PC-9 (cell line): Measurements from ENCODE around the gene TIGAR. TPM values are rescaled to one million over a fixed set of nuclear protein-coding genes. Genes with fewer than 3 reads are reported as not detected.

Experiments used
- BruUV-seq: library from RNA; stranded (reverse); fragments of 400-500 nt; replicated peaks from 2 replicates; lab custom pipeline; 2021; lab: Mats Ljungman, UMichigan
- CTCF ChIA-PET: fragments of 300-600 bp; sonication (Branson Sonifier 250); formaldehyde crosslinking; loops from one replicate; lab custom pipeline; 2022; ENCODE audit warnings: antibody characterized with exemption; lab: Charles Lee
- POLR2A ChIA-PET: fragments of 300-600 bp; sonication (Branson Sonifier 250); formaldehyde crosslinking; loops from one replicate; lab custom pipeline; 2022; ENCODE audit warnings: antibody characterized with exemption; ENCODE audit not compliant: unreplicated experiment; lab: Charles Lee
- DNase-seq, 2 experiments: peaks; one replicate each; pipeline versions ENCODE4 v3.0.0 to v3.0.0-alpha.2; 2015 to 2022; ENCODE audit warnings: mixed read lengths in 1 of 2
- H2AFZ ChIP-seq: fragments of 200-600 bp; sonication (generic); 2 replicates; pipeline ENCODE4 v1.8.1; 2017; ENCODE audit warnings: antibody characterized with exemption
- H3F3A ChIP-seq: fragments of 200-600 bp; sonication (generic); 2 replicates; pipeline ENCODE4 v1.8.1; 2017; ENCODE audit warnings: antibody characterized with exemption, mild to moderate bottlenecking, low read depth; ENCODE audit not compliant: insufficient read depth
- H3K27ac ChIP-seq: fragments of 200-600 bp; sonication (generic); 2 replicates; pipeline ENCODE4 v1.6.1; 2016; ENCODE audit warnings: mixed run types
- H3K27me3 ChIP-seq: fragments of 200-600 bp; sonication (generic); 2 replicates; pipeline ENCODE4 v1.6.1; 2016; ENCODE audit warnings: low read depth, mixed run types; ENCODE audit not compliant: insufficient read depth
- H3K36me3 ChIP-seq: fragments of 200-600 bp; sonication (generic); 2 replicates; pipeline ENCODE4 v1.6.1; 2016; ENCODE audit warnings: low read depth, mixed run types
- H3K4me1 ChIP-seq: fragments of 200-600 bp; sonication (generic); replicated peaks from 2 replicates; pipeline ENCODE4 v1.6.1; 2016; ENCODE audit warnings: mixed run types; ENCODE audit not compliant: insufficient read depth
- H3K4me2 ChIP-seq: fragments of 200-600 bp; sonication (generic); 2 replicates; pipeline ENCODE4 v1.6.1; 2017; ENCODE audit warnings: mixed run types
- H3K4me3 ChIP-seq: fragments of 200-600 bp; sonication (generic); 2 replicates; pipeline ENCODE4 v1.6.1; 2016; ENCODE audit warnings: mixed run types
- H3K79me2 ChIP-seq: fragments of 200-600 bp; sonication (generic); 2 replicates; pipeline ENCODE4 v1.6.1; 2017; ENCODE audit warnings: low read depth, mixed run types
- H3K9me2 ChIP-seq: fragments of 200-600 bp; sonication (generic); 2 replicates; pipeline ENCODE4 v1.8.1; 2017; ENCODE audit warnings: mild to moderate bottlenecking; ENCODE audit not compliant: insufficient read depth
- H3K9me3 ChIP-seq: fragments of 200-600 bp; sonication (generic); 2 replicates; pipeline ENCODE4 v1.8.1; 2016; ENCODE audit warnings: low read depth; ENCODE audit not compliant: insufficient read depth
- H4K20me1 ChIP-seq: fragments of 200-600 bp; sonication (generic); 2 replicates; pipeline ENCODE4 v1.8.1; 2017; ENCODE audit not compliant: insufficient read depth
- CTCF ChIP-seq: fragments of 200-600 bp; sonication (generic); conservative IDR thresholded peaks from 2 replicates; pipeline ENCODE4 v1.6.1; 2017; ENCODE audit warnings: mixed run types, antibody characterized with exemption, mild to moderate bottlenecking, moderate library complexity
- EZH2 ChIP-seq: fragments of 200-600 bp; sonication (generic); IDR thresholded peaks from 2 replicates; pipeline ENCODE4 v1.8.0; 2017; ENCODE audit warnings: antibody characterized with exemption, low read depth
- intact Hi-C: fragments of 100-400 bp; cut with micrococcal nuclease; formaldehyde crosslinking; loops from one replicate; pipeline ENCODE4 v1.10.0; 2022; ENCODE audit not compliant: unreplicated experiment
- total RNA-seq: library from RNA; stranded (reverse); gene quantifications from 2 replicates; pipeline ENCODE4 v1.2.3, GENCODE V29; 2021

TIGAR gene
- total RNA-seq, 1 experiment from 2014 or later = 13.2 TPM

DNA sequence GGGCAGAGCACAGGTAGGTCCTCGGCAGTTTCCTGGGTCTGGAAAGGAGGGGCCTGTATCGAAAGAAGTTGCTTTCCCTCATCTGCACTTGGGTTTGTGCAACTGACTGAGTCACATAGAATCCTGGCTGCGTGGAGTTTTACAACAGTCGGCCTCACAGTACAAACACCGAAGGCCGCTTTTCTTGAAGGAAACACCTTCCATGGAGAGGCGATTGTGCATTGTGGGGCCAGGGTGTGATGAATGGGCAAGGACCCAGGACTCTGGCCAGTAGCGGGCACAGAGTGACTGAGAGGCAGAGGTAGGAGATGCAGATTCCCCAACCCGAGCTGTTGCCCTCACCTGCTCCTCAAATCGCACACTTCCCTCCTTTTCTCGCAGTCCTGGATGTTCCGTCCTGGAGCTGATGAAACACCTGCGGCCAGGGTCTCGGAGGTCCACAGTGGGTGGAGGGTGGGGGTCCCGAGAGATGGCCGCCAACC, 39.8 kb upstream of the TIGAR start:
- no peak for TF ChIP-seq EZH2
- TF ChIP-seq CTCF = no peak
- Histone ChIP-seq H3K36me3 (no peaks in the 10 kb centered on the region), H3K27me3 (peaks cover 93% of the 10 kb centered on the region), H3K9me3 (no peaks in the 10 kb centered on the region), H3F3A (no peaks in the 10 kb centered on the region), H3K9me2 (no peaks in the 10 kb centered on the region), H4K20me1 (no peaks in the 10 kb centered on the region), H3K27ac (no peak overlapping the region), H2AFZ (no peak overlapping the region), H3K79me2 (no peaks in the 10 kb centered on the region), H3K4me1 (no peaks in the 10 kb centered on the region), H3K4me3 (no peak overlapping the region), H3K4me2 (no peak overlapping the region)
- intact Hi-C loops = no loop called here
- DNase-seq = no peak
- CTCF ChIA-PET = no interaction called here
- POLR2A ChIA-PET = no interaction called here
- no TSS peak for BruUV-seq

DNA sequence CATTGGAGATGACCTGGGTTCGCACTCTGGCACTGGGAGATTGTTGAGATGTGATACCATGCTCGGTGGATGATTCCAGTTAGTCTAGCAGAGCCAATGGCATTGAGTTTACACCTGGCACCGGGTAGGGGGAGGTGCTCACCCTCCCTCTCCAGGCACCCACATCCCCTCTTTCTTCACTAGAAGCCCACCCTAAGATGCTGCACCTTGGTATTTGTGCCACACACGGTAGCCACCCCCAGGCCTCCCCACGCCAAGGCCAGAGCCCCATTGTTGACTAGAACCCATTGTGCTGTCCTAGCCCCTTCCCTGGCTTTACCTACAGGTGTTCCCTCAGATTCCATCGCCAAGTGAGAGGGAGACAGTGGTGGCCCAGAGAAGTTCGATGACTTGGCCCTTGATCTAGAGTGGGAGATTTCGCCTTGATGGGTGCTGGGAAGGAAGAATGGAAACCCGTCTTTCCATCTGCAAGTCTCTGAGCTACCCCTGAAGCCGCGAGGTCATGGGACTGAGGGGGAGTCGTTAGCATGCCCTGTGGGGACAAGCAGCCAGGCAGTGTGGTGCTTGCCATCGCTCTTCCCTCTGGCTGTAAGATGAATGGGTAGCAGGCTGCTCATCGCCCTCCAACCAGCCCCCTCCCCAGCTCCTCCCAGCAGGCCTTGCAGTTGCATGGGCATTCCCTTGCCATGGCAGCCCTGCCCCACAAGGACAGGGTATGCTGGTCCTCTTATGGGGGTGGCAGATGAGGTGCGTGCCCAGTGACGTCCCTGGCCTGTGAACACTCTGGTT, 38.7 kb upstream of the TIGAR start:
- ChIA-PET CTCF (no interaction called here), POLR2A (no interaction called here)
- no peak overlapping the region for H3K27ac ChIP-seq
- DNase-seq = no peak
- H3K27me3 ChIP-seq = peaks cover 98% of the 10 kb centered on the region
- no peaks in the 10 kb centered on the region for H3K79me2 ChIP-seq
- H3F3A ChIP-seq = no peaks in the 10 kb centered on the region
- H3K4me3 ChIP-seq = no peak overlapping the region
- H3K9me3 ChIP-seq = no peaks in the 10 kb centered on the region
- no peak overlapping the region for H3K4me2 ChIP-seq
- intact Hi-C loops = no loop called here
- H4K20me1 ChIP-seq = no peaks in the 10 kb centered on the region
- no TSS peak for BruUV-seq
- TF ChIP-seq EZH2 = no peak
- no peak for TF ChIP-seq CTCF
- no peak overlapping the region for H2AFZ ChIP-seq
- no peaks in the 10 kb centered on the region for H3K4me1 ChIP-seq
- H3K36me3 ChIP-seq = no peaks in the 10 kb centered on the region
- H3K9me2 ChIP-seq = no peaks in the 10 kb centered on the region

DNA sequence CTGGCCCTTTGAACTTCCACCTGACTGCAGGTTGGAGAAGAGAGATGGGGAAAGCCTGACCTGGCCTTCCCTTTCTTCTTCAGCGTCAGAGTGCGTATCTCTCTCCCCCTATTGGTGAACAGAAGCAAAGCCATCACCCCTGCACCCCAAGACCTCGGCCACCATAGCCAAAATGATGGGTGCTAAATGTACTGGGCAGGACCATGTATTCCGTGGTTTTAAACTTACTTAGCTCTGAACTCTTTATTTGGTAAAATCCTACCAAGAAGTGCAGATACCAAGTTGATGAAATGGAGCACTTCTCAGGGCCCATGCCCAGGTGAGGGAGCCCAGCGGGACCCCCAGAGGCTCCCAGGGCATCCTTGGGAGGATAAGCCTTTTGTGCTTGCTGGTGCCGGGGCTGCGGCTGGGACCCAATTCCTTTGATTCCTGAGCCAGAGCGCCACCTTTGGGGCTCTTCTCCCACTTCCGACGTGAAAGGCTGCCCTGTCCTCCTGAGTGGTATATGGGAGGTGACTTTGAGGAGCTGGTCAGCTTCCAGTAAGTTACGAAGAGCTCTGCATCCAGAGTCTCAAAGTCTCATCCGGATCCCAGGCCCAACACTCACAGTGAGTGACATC, 38.0 kb upstream of the TIGAR start:
- peaks cover 99% of the 10 kb centered on the region for H3K27me3 ChIP-seq
- H3K27ac ChIP-seq = no peak overlapping the region
- no peaks in the 10 kb centered on the region for H3K79me2 ChIP-seq
- no peaks in the 10 kb centered on the region for H3K9me3 ChIP-seq
- no peaks in the 10 kb centered on the region for H4K20me1 ChIP-seq
- no peak overlapping the region for H2AFZ ChIP-seq
- intact Hi-C loops = no loop called here
- no peaks in the 10 kb centered on the region for H3K9me2 ChIP-seq
- no peak for TF ChIP-seq CTCF
- TF ChIP-seq EZH2 = no peak
- CTCF ChIA-PET = no interaction called here
- H3K4me3 ChIP-seq = no peak overlapping the region
- H3K4me1 ChIP-seq = no peaks in the 10 kb centered on the region
- no peak overlapping the region for H3K4me2 ChIP-seq
- no peaks in the 10 kb centered on the region for H3F3A ChIP-seq
- no peaks in the 10 kb centered on the region for H3K36me3 ChIP-seq
- no peak for DNase-seq
- no TSS peak for BruUV-seq
- POLR2A ChIA-PET = no interaction called here
